HG02759 (cell line): ENCODE measurements around the gene CASKIN2.

Experiments
- ATAC-seq: cut with Tn5 transposase; IDR thresholded peaks from one replicate; pipeline ENCODE4 v1.9.1; 2021; ENCODE audit warnings: mild to moderate bottlenecking, moderate library complexity; ENCODE audit not compliant: unreplicated experiment

Gene CASKIN2

DNA sequence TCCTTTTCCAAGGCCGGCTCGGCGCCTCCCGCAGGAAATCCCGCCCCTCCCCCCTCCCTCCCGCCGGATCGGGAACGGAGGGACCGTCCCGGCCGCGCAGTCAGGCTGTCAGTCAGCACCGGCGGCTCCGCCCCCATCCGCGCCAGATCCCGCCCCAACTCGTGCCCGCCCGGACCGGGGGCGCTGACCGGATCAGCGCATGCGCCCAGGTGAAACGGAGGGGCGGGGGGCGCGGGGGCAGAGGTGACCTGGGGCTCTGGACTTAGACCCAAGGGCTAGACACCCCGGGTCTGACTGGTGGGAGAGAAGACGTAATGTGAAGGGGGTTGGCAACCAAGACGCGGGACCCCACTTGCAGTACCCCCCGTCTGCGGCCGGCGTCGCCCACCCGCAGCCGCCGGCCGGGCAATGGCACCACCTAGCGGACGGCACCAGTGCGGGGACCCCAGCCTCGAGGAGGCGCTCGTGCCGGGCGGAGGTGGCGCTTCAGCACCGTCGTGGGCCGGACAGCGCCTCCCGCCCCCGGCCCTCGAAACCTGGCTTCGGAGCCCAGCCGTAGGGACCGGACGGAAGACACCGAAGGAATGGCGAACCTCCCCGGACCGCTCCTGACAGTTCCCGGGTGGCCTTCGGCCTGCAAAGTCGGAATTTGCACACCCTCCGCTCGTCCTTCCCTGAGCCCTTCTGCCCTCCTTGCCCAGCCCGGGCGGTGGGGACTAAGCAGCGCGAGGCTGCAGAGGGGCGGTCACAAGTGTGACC lies at the start of gene CASKIN2:
CASKIN2 (minus strand) TSS at position 42 of the 759 bp plus-strand sequence. CDS start 1,733 bp downstream, outside the sequence.
- ATAC-seq = peak; percentile 51

DNA sequence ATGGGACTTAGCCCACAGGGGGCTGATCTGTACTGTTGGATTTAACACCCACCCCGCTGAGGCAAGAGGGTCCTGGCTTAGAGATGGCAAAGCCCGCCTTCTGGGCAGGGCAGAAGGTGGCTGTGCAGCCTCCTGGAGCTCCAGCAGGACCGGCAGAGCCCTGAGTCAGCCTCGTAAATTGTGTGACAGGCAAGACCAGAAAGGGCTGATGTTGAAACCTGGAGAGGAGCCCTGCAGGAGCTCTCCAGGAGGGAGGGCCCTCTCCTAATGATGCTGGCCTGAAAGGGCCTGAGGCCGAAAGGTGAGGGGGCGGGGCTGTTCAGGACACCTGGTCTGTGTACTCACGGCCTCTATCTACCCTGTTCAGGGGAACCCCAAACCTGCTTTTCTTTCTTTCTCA lies 49.7 kb upstream of the CASKIN2 start:
- ATAC-seq = no peak

DNA sequence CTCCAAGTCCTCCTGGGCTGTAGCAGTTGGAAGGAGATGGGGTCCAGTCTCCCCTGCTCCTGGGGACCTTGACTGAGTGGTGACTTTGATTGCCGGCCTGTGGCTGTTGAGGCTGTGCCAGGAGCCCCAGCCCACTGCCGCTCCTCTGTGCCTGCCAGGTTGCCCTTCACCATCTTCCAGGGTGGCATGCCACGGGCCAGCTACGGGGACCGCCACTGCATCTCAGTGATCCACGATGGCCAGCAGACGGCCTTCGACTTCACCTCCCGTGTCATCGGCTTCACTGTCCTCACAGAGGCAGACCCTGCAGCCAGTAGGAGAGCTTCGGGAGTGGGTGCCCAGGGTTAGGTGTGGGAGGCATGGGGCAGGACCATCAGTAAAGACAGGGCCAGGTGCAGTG lies 48.9 kb upstream of the CASKIN2 start:
- no peak for ATAC-seq

GRCh38 chr17:75563063-75563758 lies 47.9 kb upstream of the CASKIN2 start:
- no peak for ATAC-seq

- no peak for ATAC-seq
Measured at GRCh38 chr17:75561927-75562603, 46.7 kb upstream of the CASKIN2 start.

- ATAC-seq = no peak
Measured at GRCh38 chr17:75559958-75560533, 44.7 kb upstream of the CASKIN2 start.

DNA sequence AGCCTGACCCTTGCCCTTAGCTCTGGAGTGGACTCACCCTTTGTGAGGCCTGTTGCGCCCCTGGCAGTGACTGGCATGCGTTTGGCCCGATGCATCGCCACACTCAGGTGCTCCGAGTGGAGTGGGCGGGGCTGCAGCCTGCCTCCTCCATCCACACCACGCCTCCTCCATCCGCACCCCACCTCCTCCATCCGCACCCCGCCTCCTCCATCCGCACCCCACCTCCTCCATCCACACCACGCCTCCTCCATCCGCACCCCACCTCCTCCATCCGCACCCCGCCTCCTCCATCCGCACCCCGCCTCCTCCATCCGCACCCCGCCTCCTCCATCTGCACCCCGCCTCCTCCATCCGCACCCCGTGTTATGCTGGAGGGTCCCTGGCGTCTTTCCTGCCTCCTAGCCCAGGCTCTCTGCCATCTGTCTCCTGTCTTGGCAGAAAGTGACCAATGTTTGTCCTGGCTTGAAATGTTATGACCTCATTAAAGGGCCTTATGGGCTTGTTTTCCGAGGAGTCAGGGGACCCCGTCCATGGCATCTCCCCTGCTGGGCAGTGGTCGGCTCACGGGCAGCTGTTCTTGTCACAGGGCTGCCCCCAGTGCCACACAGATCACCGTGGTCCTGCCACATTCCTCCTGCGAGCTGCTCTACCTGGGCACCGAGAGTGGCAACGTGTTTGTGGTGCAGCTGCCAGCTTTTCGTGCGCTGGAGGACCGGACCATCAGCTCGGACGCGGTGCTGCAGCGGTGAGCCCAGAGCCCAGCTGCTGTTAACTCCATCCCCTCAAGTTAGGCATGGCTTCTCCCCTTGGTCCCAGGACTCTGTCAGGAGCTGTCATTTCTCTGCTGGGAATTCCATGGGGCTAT lies 43.6 kb upstream of the CASKIN2 start:
- no peak for ATAC-seq

DNA sequence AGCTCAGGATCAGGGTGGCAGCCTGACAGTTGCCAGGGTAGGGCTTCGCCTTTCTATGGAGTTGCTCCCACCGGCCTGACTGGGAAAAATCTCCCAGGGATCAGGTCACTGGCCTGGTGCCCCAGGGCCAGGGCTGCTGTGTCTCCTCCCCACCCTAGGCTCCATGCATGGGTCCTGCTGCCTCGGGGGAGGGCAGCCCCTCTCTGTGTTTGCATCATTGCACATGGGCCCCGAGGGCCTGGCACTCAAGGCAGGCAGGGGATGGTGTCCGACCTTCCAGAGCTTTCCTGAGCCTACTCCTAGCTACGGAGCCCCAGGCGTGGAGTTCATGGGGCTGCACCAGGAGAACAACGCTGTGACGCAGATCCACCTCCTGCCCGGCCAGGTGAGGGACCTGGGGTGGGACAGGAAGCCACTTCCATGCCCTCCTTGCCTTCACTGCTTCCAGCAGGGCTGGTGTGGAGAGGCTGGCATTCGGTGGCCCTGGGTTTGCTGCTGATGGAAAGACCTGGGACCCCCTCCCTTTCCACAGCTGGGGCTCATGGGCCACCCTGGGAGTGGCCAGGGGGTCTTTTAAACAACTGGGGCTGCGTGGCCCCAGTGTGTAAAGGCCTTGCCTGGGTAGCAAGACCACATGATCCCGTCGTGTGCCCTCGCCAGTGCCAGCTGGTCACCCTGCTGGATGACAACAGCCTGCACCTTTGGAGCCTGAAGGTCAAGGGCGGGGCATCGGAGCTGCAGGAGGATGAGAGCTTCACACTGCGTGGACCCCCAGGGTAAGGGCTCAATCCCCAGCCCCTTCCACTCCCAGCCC lies 42.7 kb upstream of the CASKIN2 start:
- ATAC-seq = no peak

GRCh38 chr17:75557075-75557851 lies 41.9 kb upstream of the CASKIN2 start:
- no peak for ATAC-seq

- no peak for ATAC-seq
Measured at GRCh38 chr17:75555679-75556153, 40.4 kb upstream of the CASKIN2 start.

DNA sequence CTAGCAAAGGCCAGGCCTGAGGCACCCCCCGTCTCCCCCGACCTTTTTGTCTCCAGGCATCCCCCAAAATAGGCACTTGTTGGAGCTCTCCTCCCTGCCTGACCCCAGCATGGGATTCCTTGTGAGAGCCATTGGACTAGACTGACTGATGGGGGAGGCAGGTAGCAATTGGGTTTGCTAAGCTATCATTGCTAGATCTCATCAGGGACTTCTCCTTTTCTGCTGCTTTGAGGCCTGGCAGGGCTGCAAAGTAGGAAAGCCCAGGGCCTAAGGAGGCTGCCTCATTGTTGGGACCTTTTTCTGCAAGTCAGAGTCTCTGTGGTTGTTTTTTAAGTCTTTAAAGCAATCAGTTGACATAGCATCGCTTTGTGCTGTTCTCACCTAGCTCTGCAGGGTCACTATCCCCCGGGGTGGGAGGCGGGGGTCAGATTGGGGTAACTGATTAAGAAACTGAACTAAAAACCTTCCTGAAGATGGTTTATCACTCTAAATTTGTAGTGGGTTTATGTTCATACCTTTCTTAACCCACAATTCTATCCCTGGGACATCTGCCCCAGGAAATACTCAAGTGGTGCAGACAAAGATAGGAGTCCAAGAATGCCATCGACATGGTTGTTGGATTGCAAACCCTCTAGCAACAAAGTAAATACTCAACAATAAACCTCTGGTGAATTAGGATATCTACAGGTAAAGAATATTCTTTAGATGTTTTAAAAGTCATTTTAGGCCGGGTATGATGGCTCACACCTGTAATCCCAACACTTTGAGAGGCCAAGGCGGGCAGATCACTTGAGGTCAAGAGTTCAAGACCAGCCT lies 38.2 kb upstream of the CASKIN2 start:
- no peak for ATAC-seq

DNA sequence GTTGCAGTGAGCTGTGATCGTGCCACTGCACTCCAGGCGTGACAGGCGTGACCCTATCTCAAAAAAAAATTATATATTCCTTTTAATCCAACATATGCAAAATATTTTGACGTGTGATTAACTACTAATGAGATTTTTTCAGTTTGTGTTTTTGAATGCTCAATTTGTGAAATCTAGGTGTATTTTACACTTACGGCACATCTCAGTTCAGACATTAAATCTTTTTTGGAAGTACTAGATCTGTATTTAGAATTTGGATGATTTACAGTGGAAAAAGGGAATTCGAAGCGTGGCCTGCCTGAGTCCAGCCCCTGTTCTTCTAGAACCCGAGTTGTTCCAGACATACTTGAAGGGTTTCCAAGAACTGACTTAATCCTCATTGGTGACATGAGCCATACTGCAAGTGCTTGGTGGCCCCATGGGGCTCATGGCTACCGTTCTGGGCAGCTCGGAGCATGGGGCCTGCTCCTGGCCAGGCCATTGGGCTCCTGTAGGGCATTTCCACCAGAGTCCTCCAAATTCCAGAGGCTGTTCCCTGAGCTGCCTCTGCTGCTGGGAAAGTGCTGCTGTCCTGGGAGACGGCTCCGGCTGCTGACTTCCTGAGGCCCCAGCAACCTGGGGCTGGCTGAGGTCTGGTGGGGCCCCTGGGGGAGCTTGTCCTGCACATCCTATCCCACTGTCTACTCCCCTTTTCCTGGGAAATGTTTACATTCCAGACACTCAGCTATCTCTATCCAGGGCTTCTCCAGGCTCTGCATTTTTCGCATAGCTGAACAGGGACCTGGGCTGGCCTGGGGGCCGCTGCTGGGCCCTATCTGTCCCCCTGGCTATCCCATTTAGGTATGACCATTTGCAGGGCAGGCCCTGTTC lies 37.3 kb upstream of the CASKIN2 start:
- no peak for ATAC-seq

- ATAC-seq = no peak
Measured at GRCh38 chr17:75551266-75551665, 35.9 kb upstream of the CASKIN2 start.

DNA sequence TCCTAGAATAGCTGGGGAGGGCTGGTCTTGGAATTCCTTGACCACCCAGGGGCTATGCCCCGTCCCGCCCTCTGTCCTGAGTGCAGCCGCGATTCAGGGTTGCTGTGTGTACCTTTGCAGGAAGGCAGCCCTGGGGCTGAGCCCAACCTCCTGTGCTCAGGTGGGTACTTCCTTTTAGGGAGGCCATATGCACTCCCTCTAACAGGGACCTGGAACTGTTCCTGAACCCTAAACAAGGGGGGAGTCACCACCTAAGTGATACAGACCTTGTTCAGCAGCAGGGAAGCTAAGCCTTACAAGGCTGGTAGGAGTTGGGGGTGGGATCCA lies 34.8 kb upstream of the CASKIN2 start:
- no peak for ATAC-seq

DNA sequence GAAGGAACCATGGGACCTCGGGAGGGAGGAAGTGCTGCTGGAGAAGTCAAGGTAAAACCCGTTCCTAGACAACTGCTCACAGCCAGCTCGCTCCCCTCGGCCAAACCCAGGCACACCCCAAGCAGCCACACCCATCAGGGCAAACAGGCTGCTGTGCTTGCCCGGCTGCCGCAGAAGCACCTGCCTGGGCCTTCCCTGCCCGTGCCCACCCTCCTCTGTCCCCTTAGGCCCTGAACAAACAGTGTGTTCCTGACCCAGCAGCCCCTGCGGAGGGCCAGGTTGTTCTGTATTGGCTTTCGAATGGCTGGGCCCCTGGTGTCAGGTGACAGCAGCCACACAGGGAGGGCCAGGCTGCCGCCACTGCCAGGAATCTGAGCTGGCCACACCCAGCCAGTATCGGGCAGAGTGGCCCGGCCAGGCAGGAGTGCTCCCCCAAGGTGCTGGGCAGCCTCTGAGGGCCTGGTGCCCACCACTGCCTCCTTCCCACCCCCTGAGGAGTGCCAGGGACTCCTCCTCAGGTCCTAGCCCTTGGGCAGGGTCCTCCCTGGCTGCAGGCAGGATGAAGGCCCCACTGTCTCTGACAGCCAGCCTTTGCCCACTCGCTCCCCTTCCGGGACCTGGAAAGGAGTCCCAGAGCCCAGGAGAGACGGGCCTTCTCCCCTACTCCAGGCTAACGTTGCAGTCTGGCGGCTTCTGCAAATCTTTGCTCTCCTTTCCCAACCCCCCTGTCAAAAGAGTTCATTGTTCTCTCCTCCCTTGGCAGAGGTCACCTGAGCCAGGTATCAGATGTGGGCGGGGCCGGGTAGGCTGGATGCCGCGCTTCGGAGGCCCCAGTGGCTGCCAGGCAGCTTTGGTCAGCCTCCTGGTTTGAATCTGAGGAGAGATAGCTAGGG lies 34.2 kb upstream of the CASKIN2 start:
- no peak for ATAC-seq

DNA sequence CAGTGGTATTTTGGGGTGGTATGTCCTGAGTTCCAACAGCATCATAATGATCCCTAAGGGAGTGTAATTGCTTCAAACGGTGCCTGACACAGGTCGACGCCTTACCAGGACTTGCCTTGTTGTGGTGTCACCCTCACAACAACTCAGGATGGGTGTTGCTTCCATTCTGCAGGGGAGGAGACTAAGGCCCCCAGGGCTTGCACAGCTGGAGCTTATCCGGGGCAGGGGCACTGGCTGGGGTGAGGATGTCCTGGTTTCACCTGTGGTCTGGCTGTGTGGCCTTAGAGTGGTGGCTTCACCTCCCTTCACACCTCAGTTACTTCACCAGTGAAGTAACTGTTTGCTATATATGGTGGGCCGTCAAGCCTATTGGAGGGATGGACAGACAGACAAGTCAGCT lies 33.5 kb upstream of the CASKIN2 start:
- no peak for ATAC-seq
